Measurements from ENCODE around the gene SIDT2. TPM values are rescaled to one million over a fixed set of nuclear protein-coding genes. Genes with fewer than 3 reads are reported as not detected.

The SIDT2 gene
- total and polyA plus RNA-seq, 2 of the 13 experiments (the other 11 are each of a cell fraction or from before 2014, with no cell fraction given) = 11.5 to 28.0 TPM

DNA sequence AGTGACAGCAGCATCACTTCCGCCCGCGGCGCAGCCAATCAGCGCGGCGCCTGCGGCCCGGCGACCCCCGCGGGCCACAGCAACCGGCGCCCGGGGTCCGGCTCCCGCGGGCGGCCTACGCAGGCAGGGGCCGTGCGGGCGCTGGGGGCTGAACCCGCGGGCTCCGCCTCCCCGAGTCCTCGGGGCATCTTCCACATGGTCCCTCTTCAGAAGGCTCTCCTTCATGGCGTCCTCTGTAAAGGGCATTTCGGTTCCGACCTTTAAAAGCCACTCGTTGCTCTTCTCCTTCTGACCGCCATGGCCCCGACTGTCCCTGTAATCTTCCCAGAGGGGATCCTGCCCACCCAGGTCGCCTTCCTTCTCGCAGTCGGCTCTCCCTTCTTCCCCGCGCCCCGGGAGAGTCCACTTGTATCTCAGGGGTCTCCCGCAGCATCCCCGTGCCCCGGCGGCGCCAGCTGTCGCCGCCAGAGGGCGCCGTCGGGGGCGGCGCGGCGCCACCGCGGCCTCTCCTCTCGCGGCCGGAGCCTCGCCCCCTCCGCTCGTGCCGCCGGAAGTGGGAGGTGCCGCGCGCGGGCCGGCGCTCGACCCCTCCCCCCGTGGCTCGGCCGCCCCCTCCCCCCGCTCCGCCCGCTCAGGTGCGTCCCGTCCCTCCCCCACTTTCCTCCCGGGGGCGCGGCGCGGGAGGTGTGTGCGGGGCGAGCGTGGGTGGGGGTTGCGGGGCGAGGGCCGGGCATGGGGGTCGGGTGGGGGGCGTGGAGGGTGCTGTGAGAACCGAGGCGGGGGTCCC lies 53.7 kb downstream of the SIDT2 start, which contains the start of gene RNF214 (continued):
- TF ChIP-seq NCOA1 (CRISPR knock-in tag; IDR thresholded peaks at IDR 0.05) (no peak), ZNF576 (CRISPR knock-in tag; IDR thresholded peaks at IDR 0.05) (no peak)

GRCh38 chr11:117232911-117233409 lies 54.4 kb downstream of the SIDT2 start:
- in situ Hi-C loops (cut with HindIII; ENCODE audit: extremely low pct_ligation_motif_present, low pct_unique_long_range_greater_than_20kb) = loop anchor here (5.0 kb wide), 2 partner anchors 84 to 361 kb away; partner anchors contain the start of gene BACE1
- peak; percentile 52 for ATAC-seq
- ChIA-PET CTCF (ENCODE audit: low intra/inter-chr PET ratio, low total read pairs) (interaction anchor here (2.3 kb wide), 1 partner anchor 52 kb away, joined by 7 read pairs; no protein-coding TSS in a partner anchor), POLR2A (interaction anchor here (1.5 kb wide), 1 partner anchor 88 kb away, joined by 4 read pairs; no protein-coding TSS in a partner anchor)
- intact Hi-C loops (cut with micrococcal nuclease; ENCODE audit: unreplicated experiment) = loop anchor here (2.0 to 5.0 kb wide), 2 partner anchors 84 to 179 kb away; partner anchors contain the start of gene BACE1
- peak overlapping the region; percentile 22 for H2AFZ ChIP-seq (ENCODE audit: low read length)
- H4K20me1 ChIP-seq (ENCODE audit: insufficient read depth, low read length) = no peaks in the 10 kb centered on the region
- H3K36me3 ChIP-seq (replicated peaks in 1 of 2; ENCODE audit: control insufficient read depth in 1 of 2, insufficient read depth in 2 of 2, low read length in 2 of 2) = peaks cover 2 to 5% of the 10 kb centered on the region in 2 experiments; a peak in 3 of 5 replicates
- H3K4me3 ChIP-seq (replicated peaks in 1 of 3; ENCODE audit: insufficient read depth in 1 of 3, low read depth in 2 of 3, low read length in 3 of 3) = peak overlapping the region; percentile 77 to 99 (median 88)
- peak overlapping the region; percentile 83 for H3K4me2 ChIP-seq (ENCODE audit: low read depth, low read length)
- FAIRE-seq = no peak
- H3K79me2 ChIP-seq (ENCODE audit: insufficient read depth, low read length) = peaks cover 10% of the 10 kb centered on the region
- BruUV-seq (replicated peaks) = no TSS peak
- H3K9me3 ChIP-seq (ENCODE audit: low read length) = no peaks in the 10 kb centered on the region
- under 1% methylated on average over 13 of the region's 27 CpGs for WGBS (ENCODE audit: low lambda C conversion rate)
- H3K27ac ChIP-seq (ENCODE audit: extremely low read length, insufficient read depth, low read length) = peak overlapping the region; percentile 48
- H3K4me1 ChIP-seq (ENCODE audit: insufficient read depth, low read length) = peaks cover 27% of the 10 kb centered on the region
- H3K9ac ChIP-seq (ENCODE audit: insufficient read depth, low read depth, low read length) = peak overlapping the region; percentile 80
- H3K27me3 ChIP-seq (ENCODE audit: control insufficient read depth in 1 of 2, insufficient read depth in 2 of 2, low read length in 2 of 2) = no peaks in the 10 kb centered on the region
- no peak for DNase-seq (ENCODE audit: low spot score)
- TF ChIP-seq POLR2G (IDR thresholded peaks at IDR 0.05; ENCODE audit: low read depth, low read length) (no peak), RBFOX2 (IDR thresholded peaks at IDR 0.05; ENCODE audit: low read depth, low read length) (peak; percentile 52), AKAP8 (CRISPR knock-in tag; IDR thresholded peaks at IDR 0.05) (no peak), ATF7 (IDR thresholded peaks at IDR 0.05) (no peak), ATF7 (CRISPR knock-in tag; IDR thresholded peaks at IDR 0.05) (0 out of 2 replicates have a peak, but pooled peaks have one; percentile 26), FOSL1 (CRISPR knock-in tag; IDR thresholded peaks at IDR 0.05; ENCODE audit: borderline replicate concordance) (no peak), ZNF562 (CRISPR knock-in tag; IDR thresholded peaks at IDR 0.05; ENCODE audit: borderline replicate concordance) (no peak), JARID2 (CRISPR knock-in tag; IDR thresholded peaks at IDR 0.05; ENCODE audit: insufficient replicate concordance) (no peak), RFXANK (CRISPR knock-in tag; IDR thresholded peaks at IDR 0.05) (no peak), ZBTB34 (CRISPR knock-in tag; IDR thresholded peaks at IDR 0.05) (no peak), GPBP1L1 (CRISPR knock-in tag; IDR thresholded peaks at IDR 0.05) (no peak), NFIB (CRISPR knock-in tag; IDR thresholded peaks at IDR 0.05; ENCODE audit: borderline replicate concordance) (no peak), ZNF576 (CRISPR knock-in tag; IDR thresholded peaks at IDR 0.05) (no peak), TCF12 (IDR thresholded peaks at IDR 0.05) (no peak), TCF12 (CRISPR knock-in tag; IDR thresholded peaks at IDR 0.05) (no peak), GLI4 (CRISPR knock-in tag; IDR thresholded peaks at IDR 0.05; ENCODE audit: borderline replicate concordance) (peak; percentile 32; the same call in 1 of the 2 replicates)
- TF ChIP-seq, protein P1, sequence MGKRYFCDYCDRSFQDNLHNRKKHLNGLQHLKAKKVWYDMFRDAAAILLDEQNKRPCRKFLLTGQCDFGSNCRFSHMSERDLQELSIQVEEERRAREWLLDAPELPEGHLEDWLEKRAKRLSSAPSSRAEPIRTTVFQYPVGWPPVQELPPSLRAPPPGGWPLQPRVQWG (CRISPR knock-in tag; IDR thresholded peaks at IDR 0.05; ENCODE audit: borderline replicate concordance, low read depth) = no peak

All from HepG2 (cell line).